KMS-11 (cell line): Measurements from ENCODE around the gene SKA3.

Experiments
- H2AFZ ChIP-seq: fragments of 200-600 bp; sonication (generic); 2 replicates; pipeline ENCODE4 v1.6.1; 2016; ENCODE audit warnings: antibody characterized with exemption, mixed run types, low read depth
- H3K27ac ChIP-seq: fragments of 200-600 bp; sonication (generic); 2 replicates; pipeline ENCODE4 v1.6.1; 2016; ENCODE audit warnings: mild to moderate bottlenecking, mixed run types
- H3K27me3 ChIP-seq: fragments of 200-600 bp; sonication (generic); 2 replicates; pipeline ENCODE4 v1.6.1; 2017; ENCODE audit warnings: mild to moderate bottlenecking, low read depth, mixed run types, moderate library complexity; ENCODE audit not compliant: insufficient read depth
- H3K36me3 ChIP-seq: fragments of 200-600 bp; sonication (generic); 2 replicates; pipeline ENCODE4 v1.6.1; 2017; ENCODE audit warnings: mild to moderate bottlenecking, mixed run types; ENCODE audit not compliant: insufficient read depth
- H3K4me1 ChIP-seq: fragments of 200-600 bp; sonication (generic); 2 replicates; pipeline ENCODE4 v1.6.1; 2016; ENCODE audit warnings: mild to moderate bottlenecking, low read depth, mixed run types; ENCODE audit not compliant: poor library complexity, severe bottlenecking
- H3K4me2 ChIP-seq: fragments of 200-600 bp; sonication (generic); 2 replicates; pipeline ENCODE4 v1.7.0; 2016; ENCODE audit warnings: mild to moderate bottlenecking, mixed run types
- H3K4me3 ChIP-seq: fragments of 200-600 bp; sonication (generic); IDR thresholded peaks from 2 replicates; pipeline ENCODE4 v1.6.1; 2017; ENCODE audit warnings: low read depth, low read length, mixed read lengths; ENCODE audit not compliant: insufficient read depth
- H3K79me2 ChIP-seq: fragments of 200-600 bp; sonication (generic); 2 replicates; pipeline ENCODE4 v1.6.1; 2016; ENCODE audit warnings: low read depth, mixed run types; ENCODE audit not compliant: insufficient read depth
- H3K9ac ChIP-seq: fragments of 200-600 bp; sonication (generic); 2 replicates; pipeline ENCODE4 v1.6.1; 2016; ENCODE audit warnings: mild to moderate bottlenecking, mixed run types
- H4K20me1 ChIP-seq: fragments of 200-600 bp; sonication (generic); 2 replicates; pipeline ENCODE4 v1.6.1; 2016; ENCODE audit warnings: mild to moderate bottlenecking, mixed run types; ENCODE audit not compliant: insufficient read depth
- TF ChIP-seq, protein P1 (sequence below): fragments of 200-600 bp; sonication (generic); conservative IDR thresholded peaks from 2 replicates; pipeline ENCODE4 v1.6.1; 2017; ENCODE audit warnings: low read depth, mild to moderate bottlenecking, antibody characterized with exemption, low read length, moderate library complexity, mixed read lengths

The SKA3 gene

DNA sequence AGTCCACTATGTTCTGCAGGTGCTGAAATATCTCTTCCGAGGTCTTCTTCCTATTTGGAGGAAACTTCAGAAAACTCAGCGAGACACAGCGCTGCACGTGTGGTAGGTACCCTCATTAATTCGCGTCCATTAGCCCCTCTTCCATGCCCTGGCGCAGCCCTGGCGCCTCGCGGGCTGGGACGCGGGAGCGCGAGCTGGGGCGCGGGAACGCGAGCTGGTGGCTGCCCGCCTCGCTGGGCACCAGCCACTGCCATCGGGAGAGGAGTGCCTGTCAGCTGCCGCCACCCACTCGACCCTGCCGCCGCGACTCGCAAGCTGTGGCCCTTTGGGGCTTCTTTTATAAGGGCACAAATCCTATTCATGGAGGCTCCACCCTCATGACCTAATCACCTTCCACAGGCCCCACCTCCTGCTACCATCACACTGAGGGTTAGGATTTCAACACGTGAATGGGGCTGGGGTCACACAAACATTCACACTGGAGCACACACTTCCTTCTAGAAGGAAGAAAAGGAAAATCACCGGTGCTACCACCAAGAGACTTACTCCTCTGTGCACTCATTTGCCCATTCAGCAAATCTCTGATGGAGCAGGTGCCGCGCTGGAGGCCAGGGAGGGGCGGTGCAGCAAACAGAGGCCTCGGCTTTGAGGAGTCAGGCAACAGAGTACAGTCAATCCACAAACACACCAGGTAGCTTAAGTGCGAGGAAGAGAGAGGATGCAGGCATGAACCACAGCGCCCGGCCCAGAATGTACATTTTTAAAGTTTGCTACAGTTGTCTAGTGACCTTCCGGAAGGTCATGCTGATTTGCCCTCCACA is 71.9 kb downstream of the SKA3 start:
- TF ChIP-seq, protein P1, sequence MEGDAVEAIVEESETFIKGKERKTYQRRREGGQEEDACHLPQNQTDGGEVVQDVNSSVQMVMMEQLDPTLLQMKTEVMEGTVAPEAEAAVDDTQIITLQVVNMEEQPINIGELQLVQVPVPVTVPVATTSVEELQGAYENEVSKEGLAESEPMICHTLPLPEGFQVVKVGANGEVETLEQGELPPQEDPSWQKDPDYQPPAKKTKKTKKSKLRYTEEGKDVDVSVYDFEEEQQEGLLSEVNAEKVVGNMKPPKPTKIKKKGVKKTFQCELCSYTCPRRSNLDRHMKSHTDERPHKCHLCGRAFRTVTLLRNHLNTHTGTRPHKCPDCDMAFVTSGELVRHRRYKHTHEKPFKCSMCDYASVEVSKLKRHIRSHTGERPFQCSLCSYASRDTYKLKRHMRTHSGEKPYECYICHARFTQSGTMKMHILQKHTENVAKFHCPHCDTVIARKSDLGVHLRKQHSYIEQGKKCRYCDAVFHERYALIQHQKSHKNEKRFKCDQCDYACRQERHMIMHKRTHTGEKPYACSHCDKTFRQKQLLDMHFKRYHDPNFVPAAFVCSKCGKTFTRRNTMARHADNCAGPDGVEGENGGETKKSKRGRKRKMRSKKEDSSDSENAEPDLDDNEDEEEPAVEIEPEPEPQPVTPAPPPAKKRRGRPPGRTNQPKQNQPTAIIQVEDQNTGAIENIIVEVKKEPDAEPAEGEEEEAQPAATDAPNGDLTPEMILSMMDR = no peak
- Histone ChIP-seq H3K4me1 (no peaks in the 10 kb centered on the region), H3K27ac (no peak overlapping the region), H3K36me3 (no peaks in the 10 kb centered on the region), H2AFZ (no peak overlapping the region), H3K4me2 (no peak overlapping the region), H3K4me3 (no peak overlapping the region), H3K79me2 (no peaks in the 10 kb centered on the region), H3K27me3 (no peaks in the 10 kb centered on the region), H4K20me1 (no peaks in the 10 kb centered on the region), H3K9ac (no peak overlapping the region)
